HEK293T (cell line): ENCODE measurements around the gene AGA.

ENCODE experiments used
- CTCF ChIA-PET: fragments of 350-600 bp; formaldehyde crosslinking; extraction: SDS; loops from one replicate; lab custom pipeline; 2021; ENCODE audit warnings: antibody characterized with exemption, inconsistent platforms; lab: Yijun Ruan, JAX
- POLR2A ChIA-PET: fragments of 350-600 bp; formaldehyde crosslinking; extraction: SDS; loops from one replicate; lab custom pipeline; 2020; ENCODE audit warnings: antibody characterized with exemption, inconsistent platforms; lab: Yijun Ruan, JAX
- DNase-seq: peaks from one replicate; pipeline ENCODE4 v3.0.0; 2012; ENCODE audit warnings: mixed read lengths; ENCODE audit errors: extremely low spot score
- ARNT ChIP-seq: fragments of 450-650 bp; IDR thresholded peaks from 2 replicates; pipeline ENCODE4 v1.6.1; 2017; ENCODE audit warnings: mild to moderate bottlenecking
- BHLHE40 ChIP-seq: fragments of 450-650 bp; IDR thresholded peaks from 2 replicates; pipeline ENCODE4 v1.6.1; 2016; ENCODE audit warnings: mild to moderate bottlenecking, moderate library complexity, borderline replicate concordance
- CTBP1 ChIP-seq: fragments of 450-650 bp; IDR thresholded peaks from 2 replicates; pipeline ENCODE4 v1.6.1; 2016; ENCODE audit warnings: borderline replicate concordance
- ELF4 ChIP-seq: fragments of 450-650 bp; IDR thresholded peaks from 2 replicates; pipeline ENCODE4 v1.6.1; 2017; ENCODE audit warnings: antibody characterized with exemption
- FOXA1 ChIP-seq: fragments of 450-650 bp; IDR thresholded peaks from 2 replicates; pipeline ENCODE4 v1.6.1; 2016; ENCODE audit warnings: mild to moderate bottlenecking
- FOXK2 ChIP-seq: fragments of 450-650 bp; IDR thresholded peaks from 2 replicates; pipeline ENCODE4 v1.6.1; 2016; ENCODE audit warnings: mild to moderate bottlenecking
- FOXM1 ChIP-seq: fragments of 450-650 bp; IDR thresholded peaks from 2 replicates; pipeline ENCODE4 v1.6.1; 2017; ENCODE audit warnings: mild to moderate bottlenecking, borderline replicate concordance
- HDGF ChIP-seq: fragments of 450-650 bp; IDR thresholded peaks from 2 replicates; pipeline ENCODE4 v1.6.1; 2017; ENCODE audit warnings: antibody characterized with exemption, borderline replicate concordance
- L3MBTL2 ChIP-seq: fragments of 450-650 bp; conservative IDR thresholded peaks from 2 replicates; pipeline ENCODE4 v1.6.1; 2016; ENCODE audit warnings: mild to moderate bottlenecking
- LEF1 ChIP-seq: fragments of 450-650 bp; IDR thresholded peaks from 2 replicates; pipeline ENCODE4 v1.6.1; 2017; ENCODE audit warnings: mild to moderate bottlenecking, borderline replicate concordance
- NFRKB ChIP-seq: fragments of 450-650 bp; IDR thresholded peaks from 2 replicates; pipeline ENCODE4 v1.6.1; 2016; ENCODE audit warnings: mild to moderate bottlenecking, moderate library complexity
- PKNOX1 ChIP-seq: fragments of 450-650 bp; IDR thresholded peaks from 2 replicates; pipeline ENCODE4 v1.6.1; 2016
- SP1 ChIP-seq: fragments of 450-650 bp; IDR thresholded peaks from 2 replicates; pipeline ENCODE4 v1.6.1; 2017
- SUZ12 ChIP-seq: fragments of 450-650 bp; IDR thresholded peaks from 2 replicates; pipeline ENCODE4 v1.6.1; 2016; ENCODE audit warnings: mild to moderate bottlenecking
- TARDBP ChIP-seq: fragments of 450-650 bp; IDR thresholded peaks from 2 replicates; pipeline ENCODE4 v1.6.1; 2016
- ZNF384 ChIP-seq: fragments of 450-650 bp; IDR thresholded peaks from 2 replicates; pipeline ENCODE4 v1.6.1; 2016

AGA gene

GRCh38 chr4:177401658-177402273, 40.5 kb downstream of the AGA start:
- CTCF ChIA-PET, result no interaction called here
- TF ChIP-seq SUZ12 (no peak), FOXM1 (no peak)
- POLR2A ChIA-PET, result no interaction called here
- DNase-seq, result no peak

GRCh38 chr4:177400030-177400429, 42.2 kb downstream of the AGA start:
- POLR2A ChIA-PET, result no interaction called here
- CTCF ChIA-PET, result interaction anchor here (0.6 kb wide), 1 partner anchor 61 kb away, joined by 3 read pairs; no protein-coding TSS in a partner anchor
- TF ChIP-seq ARNT (no peak), ZNF384 (no peak)
- no peak for DNase-seq

GRCh38 chr4:177396352-177396751, 45.9 kb downstream of the AGA start:
- TF ChIP-seq FOXA1 (no peak), SUZ12 (no peak), NFRKB (no peak)
- ChIA-PET CTCF (no interaction called here), POLR2A (no interaction called here)
- no peak for DNase-seq

GRCh38 chr4:177393236-177393635, 49.0 kb downstream of the AGA start:
- ChIA-PET POLR2A (no interaction called here), CTCF (interaction anchor here (0.6 kb wide), 1 partner anchor 73 kb away, joined by 4 read pairs; no protein-coding TSS in a partner anchor)
- DNase-seq, result no peak
- TF ChIP-seq FOXA1 (no peak), NFRKB (no peak), SP1 (no peak), CTBP1 (no peak), ARNT (no peak), PKNOX1 (no peak), LEF1 (no peak), HDGF (no peak), ZNF384 (no peak), FOXK2 (no peak), BHLHE40 (no peak), ELF4 (no peak), SUZ12 (no peak), L3MBTL2 (no peak), TARDBP (no peak), FOXM1 (no peak)

- TF ChIP-seq HDGF (no peak), ELF4 (no peak), FOXM1 (no peak), SUZ12 (no peak), CTBP1 (no peak), BHLHE40 (no peak), PKNOX1 (no peak), TARDBP (no peak), NFRKB (no peak), ARNT (no peak), FOXK2 (no peak), ZNF384 (no peak), SP1 (no peak), L3MBTL2 (no peak), LEF1 (no peak)
- POLR2A ChIA-PET, result no interaction called here
- CTCF ChIA-PET, result no interaction called here
- no peak for DNase-seq
Measured at GRCh38 chr4:177391953-177392352, 50.3 kb downstream of the AGA start.

DNA sequence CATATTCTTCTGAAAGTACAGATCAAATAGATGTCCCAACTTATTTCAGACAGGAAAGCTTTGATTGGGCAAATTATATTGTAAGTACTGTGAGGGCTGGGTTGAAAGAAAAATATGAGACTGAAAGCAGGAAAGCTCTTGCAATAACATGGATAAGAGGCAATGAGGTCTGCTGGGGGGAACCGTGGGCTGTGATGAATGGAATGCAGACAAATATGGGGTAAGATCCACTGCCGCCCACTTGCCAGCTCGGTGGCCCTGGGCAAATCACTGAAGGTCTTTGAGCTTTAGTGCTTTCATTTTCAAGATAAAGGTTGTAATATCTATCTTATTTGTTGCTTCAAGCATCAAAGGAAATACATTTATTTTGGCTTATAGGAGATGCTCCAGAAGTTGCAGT, 51.0 kb downstream of the AGA start:
- CTCF ChIA-PET, result no interaction called here

More for the DNA sequence above, 51.0 kb downstream of the AGA start:
- POLR2A ChIA-PET, result interaction anchor here (1.8 kb wide), 1 partner anchor 51 kb away, joined by 5 read pairs; the partner anchor contains the start of gene AGA
- DNase-seq, result no peak
- TF ChIP-seq BHLHE40 (no peak), FOXM1 (no peak), CTBP1 (no peak), HDGF (no peak), PKNOX1 (no peak), TARDBP (no peak), FOXK2 (no peak), LEF1 (no peak), L3MBTL2 (no peak), ARNT (no peak), ELF4 (no peak), SP1 (no peak)
